Testis (tissue), 2 donors: ENCODE results near the gene SBSN.

Experiments
- POLR2A ChIP-seq: fragments of 450-650 bp; IDR thresholded peaks from one replicate; pipeline ENCODE4 v1.6.1; 2017; ENCODE audit warnings: antibody characterized with exemption, mild to moderate bottlenecking, moderate library complexity
- TF ChIP-seq, protein P1 (sequence below), 3 experiments: fragments of 450-650 bp in 2 of 3; fragments of 200-600 bp in 1 of 3; sonication (generic) in 1 of 3; IDR thresholded peaks; one replicate each; pipeline ENCODE4 v1.5.1; 2016 to 2019; ENCODE audit warnings: antibody characterized with exemption in 3 of 3, mild to moderate bottlenecking in 2 of 3, moderate library complexity in 1 of 3

DNA sequence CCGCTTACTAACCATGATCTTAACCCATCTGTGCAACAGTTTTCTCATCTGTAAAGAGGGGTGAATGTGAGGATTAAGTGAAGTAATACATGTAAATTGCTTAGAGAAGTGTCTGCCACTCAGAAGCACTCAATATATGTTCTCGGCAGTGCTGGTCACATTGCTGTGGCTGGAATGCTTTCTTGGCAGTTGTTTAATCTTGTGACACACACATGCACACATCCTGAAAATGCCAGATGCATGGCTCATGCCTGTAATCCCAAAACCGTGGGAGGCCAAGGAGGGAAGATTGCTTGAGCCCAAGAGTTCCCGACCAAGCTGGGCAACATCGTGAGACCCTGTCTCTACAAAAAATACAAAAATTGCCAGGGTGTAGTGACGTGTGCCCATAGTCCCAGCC, 9.8 kb downstream of the SBSN start:
- TF ChIP-seq, protein P1, sequence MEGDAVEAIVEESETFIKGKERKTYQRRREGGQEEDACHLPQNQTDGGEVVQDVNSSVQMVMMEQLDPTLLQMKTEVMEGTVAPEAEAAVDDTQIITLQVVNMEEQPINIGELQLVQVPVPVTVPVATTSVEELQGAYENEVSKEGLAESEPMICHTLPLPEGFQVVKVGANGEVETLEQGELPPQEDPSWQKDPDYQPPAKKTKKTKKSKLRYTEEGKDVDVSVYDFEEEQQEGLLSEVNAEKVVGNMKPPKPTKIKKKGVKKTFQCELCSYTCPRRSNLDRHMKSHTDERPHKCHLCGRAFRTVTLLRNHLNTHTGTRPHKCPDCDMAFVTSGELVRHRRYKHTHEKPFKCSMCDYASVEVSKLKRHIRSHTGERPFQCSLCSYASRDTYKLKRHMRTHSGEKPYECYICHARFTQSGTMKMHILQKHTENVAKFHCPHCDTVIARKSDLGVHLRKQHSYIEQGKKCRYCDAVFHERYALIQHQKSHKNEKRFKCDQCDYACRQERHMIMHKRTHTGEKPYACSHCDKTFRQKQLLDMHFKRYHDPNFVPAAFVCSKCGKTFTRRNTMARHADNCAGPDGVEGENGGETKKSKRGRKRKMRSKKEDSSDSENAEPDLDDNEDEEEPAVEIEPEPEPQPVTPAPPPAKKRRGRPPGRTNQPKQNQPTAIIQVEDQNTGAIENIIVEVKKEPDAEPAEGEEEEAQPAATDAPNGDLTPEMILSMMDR (IDR thresholded peaks at IDR 0.05): no peak
- no peak for TF ChIP-seq POLR2A
